ENCODE measurements around the gene AHI1. TPM values are rescaled to one million over a fixed set of nuclear protein-coding genes. Genes with fewer than 3 reads are reported as not detected.

The AHI1 gene
- total and polyA plus RNA-seq, 2 of the 13 experiments (the other 11 are each of a cell fraction or from before 2014, with no cell fraction given): 7.2 to 18.6 TPM

DNA sequence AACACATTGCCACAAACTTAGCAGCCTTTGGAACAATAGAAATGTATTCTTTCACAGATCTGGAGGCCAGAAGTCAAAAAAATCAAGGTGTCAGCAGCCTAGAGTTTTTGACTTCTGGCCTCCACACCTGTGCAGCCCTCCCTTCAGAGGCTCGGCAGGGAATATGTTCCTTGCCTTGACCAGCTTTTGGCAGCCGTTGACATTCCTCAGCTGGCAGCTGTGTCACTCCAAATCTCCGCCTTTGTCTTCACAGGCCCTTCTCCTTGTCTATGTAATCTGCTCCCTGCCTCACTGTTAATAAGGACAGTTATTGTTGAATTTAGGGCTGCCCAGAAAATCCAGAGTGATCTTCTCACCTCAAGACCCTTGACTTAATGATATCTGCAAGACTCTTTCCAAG, 17.2 kb upstream of the AHI1 start:
- Histone ChIP-seq H3K27me3 (ENCODE audit: control insufficient read depth in 1 of 2, insufficient read depth in 2 of 2, low read length in 2 of 2) (no peaks in the 10 kb centered on the region), H2AFZ (ENCODE audit: low read length) (no peak overlapping the region), H3K9ac (ENCODE audit: insufficient read depth, low read depth, low read length) (no peak overlapping the region), H3K4me3 (replicated peaks in 1 of 3; ENCODE audit: insufficient read depth in 1 of 3, low read depth in 2 of 3, low read length in 3 of 3) (no peak overlapping the region), H3K27ac (ENCODE audit: extremely low read length, insufficient read depth, low read length) (no peak overlapping the region), H3K4me1 (ENCODE audit: insufficient read depth, low read length) (no peaks in the 10 kb centered on the region), H3K79me2 (ENCODE audit: insufficient read depth, low read length) (no peaks in the 10 kb centered on the region), H3K36me3 (replicated peaks in 1 of 2; ENCODE audit: control insufficient read depth in 1 of 2, insufficient read depth in 2 of 2, low read length in 2 of 2) (no peaks in the 10 kb centered on the region), H3K9me3 (ENCODE audit: low read length) (no peaks in the 10 kb centered on the region), H4K20me1 (ENCODE audit: insufficient read depth, low read length) (no peaks in the 10 kb centered on the region), H3K4me2 (ENCODE audit: low read depth, low read length) (no peak overlapping the region)
- CTCF ChIA-PET (ENCODE audit: low intra/inter-chr PET ratio, low total read pairs): no interaction called here
- no TSS peak for BruUV-seq (replicated peaks)
- POLR2A ChIA-PET: no interaction called here
- no peak for FAIRE-seq
- WGBS (ENCODE audit: low lambda C conversion rate): 34% methylated on average over 3 of the region's 3 CpGs
- no peak for ATAC-seq
- intact Hi-C loops (cut with micrococcal nuclease; ENCODE audit: unreplicated experiment): no loop called here
- no peak for TF ChIP-seq HNF4G (IDR thresholded peaks at IDR 0.05; ENCODE audit: borderline replicate concordance, low read depth, low read length)
- TF ChIP-seq HNF4G (CRISPR knock-in tag; IDR thresholded peaks at IDR 0.05; ENCODE audit: borderline replicate concordance, low read depth): no peak
- no peak for DNase-seq (ENCODE audit: low spot score)
- in situ Hi-C loops (cut with HindIII; ENCODE audit: extremely low pct_ligation_motif_present, low pct_unique_long_range_greater_than_20kb): no loop called here

DNA sequence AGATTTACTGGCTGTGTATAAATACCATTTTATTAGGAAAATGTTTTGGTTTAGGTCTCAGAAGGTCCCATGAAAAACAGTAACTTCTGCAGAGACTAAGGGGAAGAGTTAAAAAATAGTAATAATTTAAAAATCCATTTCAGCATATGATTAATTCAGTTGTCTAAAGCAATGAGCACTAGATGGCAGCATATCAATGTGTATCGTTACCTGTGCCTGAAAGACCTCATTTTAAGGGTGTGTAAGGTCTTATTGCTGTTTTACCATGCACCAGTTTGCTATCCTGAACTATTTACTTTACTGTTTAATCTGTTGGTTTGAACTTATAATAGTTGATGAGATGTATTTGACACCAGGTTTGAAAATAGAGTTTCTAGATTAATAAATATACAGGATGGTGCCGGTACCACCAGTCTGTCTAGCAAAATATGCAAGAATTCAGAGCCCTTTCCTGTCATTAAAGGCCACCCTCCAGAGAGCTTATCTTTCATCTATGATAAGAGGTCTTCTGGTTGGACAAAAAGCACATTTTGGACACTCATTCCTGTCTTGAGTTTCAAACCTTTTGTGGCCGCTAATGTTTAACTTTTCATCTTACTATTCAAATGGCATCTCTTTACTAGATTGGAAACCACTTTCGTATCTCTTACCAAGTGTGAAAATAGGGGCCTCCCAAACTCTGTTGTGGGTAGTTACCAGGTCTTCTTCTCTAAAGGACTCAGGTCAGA, 8.9 kb upstream of the AHI1 start:
- Histone ChIP-seq H3K4me3 (replicated peaks in 1 of 3; ENCODE audit: insufficient read depth in 1 of 3, low read depth in 2 of 3, low read length in 3 of 3) (no peak overlapping the region), H3K9ac (ENCODE audit: insufficient read depth, low read depth, low read length) (no peak overlapping the region), H3K36me3 (replicated peaks in 1 of 2; ENCODE audit: control insufficient read depth in 1 of 2, insufficient read depth in 2 of 2, low read length in 2 of 2) (no peaks in the 10 kb centered on the region), H3K27ac (ENCODE audit: extremely low read length, insufficient read depth, low read length) (no peak overlapping the region), H2AFZ (ENCODE audit: low read length) (no peak overlapping the region), H3K4me2 (ENCODE audit: low read depth, low read length) (no peak overlapping the region), H4K20me1 (ENCODE audit: insufficient read depth, low read length) (no peaks in the 10 kb centered on the region), H3K9me3 (ENCODE audit: low read length) (no peaks in the 10 kb centered on the region), H3K27me3 (ENCODE audit: control insufficient read depth in 1 of 2, insufficient read depth in 2 of 2, low read length in 2 of 2) (no peaks in the 10 kb centered on the region), H3K79me2 (ENCODE audit: insufficient read depth, low read length) (no peaks in the 10 kb centered on the region), H3K4me1 (ENCODE audit: insufficient read depth, low read length) (peaks cover 19% of the 10 kb centered on the region)
- TF ChIP-seq STAG1 (CRISPR knock-in tag; IDR thresholded peaks at IDR 0.05): peak; percentile 75
- TF ChIP-seq SMC3 (IDR thresholded peaks at IDR 0.05; ENCODE audit: low read length): peak; percentile 20; the same call in 1 of the 2 replicates
- TF ChIP-seq ZNF556 (CRISPR knock-in tag; IDR thresholded peaks at IDR 0.05; ENCODE audit: borderline replicate concordance): no peak
- TF ChIP-seq CTCF (CRISPR knock-in tag; IDR thresholded peaks at IDR 0.05): peak; percentile 71
- TF ChIP-seq RARA (CRISPR knock-in tag; IDR thresholded peaks at IDR 0.05): no peak
- 0 out of 2 replicates have a peak, but pooled peaks have one; percentile 12 for TF ChIP-seq GATAD2A (CRISPR knock-in tag; IDR thresholded peaks at IDR 0.05)
- TF ChIP-seq MIXL1 (CRISPR knock-in tag; IDR thresholded peaks at IDR 0.05): 0 out of 2 replicates have a peak, but pooled peaks have one; percentile 14
- TF ChIP-seq, protein P1, sequence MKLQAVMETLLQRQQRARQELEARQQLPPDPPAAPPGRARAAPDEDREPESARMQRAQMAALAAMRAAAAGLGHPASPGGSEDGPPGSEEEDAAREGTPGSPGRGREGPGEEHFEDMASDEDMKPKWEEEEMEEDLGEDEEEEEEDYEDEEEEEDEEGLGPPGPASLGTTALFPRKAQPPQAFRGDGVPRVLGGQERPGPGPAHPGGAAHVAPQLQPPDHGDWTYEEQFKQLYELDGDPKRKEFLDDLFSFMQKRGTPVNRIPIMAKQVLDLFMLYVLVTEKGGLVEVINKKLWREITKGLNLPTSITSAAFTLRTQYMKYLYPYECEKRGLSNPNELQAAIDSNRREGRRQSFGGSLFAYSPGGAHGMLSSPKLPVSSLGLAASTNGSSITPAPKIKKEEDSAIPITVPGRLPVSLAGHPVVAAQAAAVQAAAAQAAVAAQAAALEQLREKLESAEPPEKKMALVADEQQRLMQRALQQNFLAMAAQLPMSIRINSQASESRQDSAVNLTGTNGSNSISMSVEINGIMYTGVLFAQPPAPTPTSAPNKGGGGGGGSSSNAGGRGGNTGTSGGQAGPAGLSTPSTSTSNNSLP (IDR thresholded peaks at IDR 0.05; ENCODE audit: low read depth, low read length): peak; percentile 7; the same call in 1 of the 2 replicates
- POLR2A ChIA-PET: no interaction called here
- no TSS peak for BruUV-seq (replicated peaks)
- in situ Hi-C loops (cut with HindIII; ENCODE audit: extremely low pct_ligation_motif_present, low pct_unique_long_range_greater_than_20kb): no loop called here
- ATAC-seq (peak; percentile 70), DNase-seq (ENCODE audit: low spot score) (peak; percentile 45), FAIRE-seq (peak; percentile 69)
- intact Hi-C loops (cut with micrococcal nuclease; ENCODE audit: unreplicated experiment): loop anchor here (1.0 to 5.0 kb wide), 3 partner anchors 403 to 720 kb away; no protein-coding TSS in a partner anchor
- CTCF ChIA-PET (ENCODE audit: low intra/inter-chr PET ratio, low total read pairs): interaction anchor here (0.6 to 1.8 kb wide), 5 partner anchors 30 to 810 kb away, joined by 3 to 9 read pairs (median 6); no protein-coding TSS in a partner anchor
- 39% methylated on average over 4 of the region's 4 CpGs for WGBS (ENCODE audit: low lambda C conversion rate)
